GM11168 (cell line): Measurements from ENCODE around the gene AP1M2.
"Not testable (repeated sequence)": the region's sequence is repeated elsewhere in the genome, so short reads cannot be mapped to it uniquely, and the experiment has no call there.

Experiments used
- in situ Hi-C: fragments of 300-500 bp; cut with MboI; formaldehyde crosslinking; loops from one replicate; pipeline ENCODE4 v1.12.0; 2022; ENCODE audit warnings: low sequenced_read_pairs; ENCODE audit not compliant: unreplicated experiment

AP1M2 gene

GRCh38 chr19:10543420-10544241 lies 43.5 kb downstream of the AP1M2 start, which contains the start of gene ATG4D:
Gene ATG4D, plus strand, starts transcription at chr19:10543904. Its CDS starts 187 bp downstream, at chr19:10544091.
- in situ Hi-C loops, result no loop called here

GRCh38 chr19:10543059-10543419 lies 44.1 kb downstream of the AP1M2 start:
- in situ Hi-C loops, result no loop called here

- in situ Hi-C loops, result not testable (repeated sequence)
Observed at GRCh38 chr19:10539016-10539415, 48.1 kb downstream of the AP1M2 start.

GRCh38 chr19:10538204-10538983 lies 48.7 kb downstream of the AP1M2 start:
- in situ Hi-C loops, result no loop called here

GRCh38 chr19:10537668-10538067 lies 49.4 kb downstream of the AP1M2 start:
- in situ Hi-C loops, result no loop called here

GRCh38 chr19:10535613-10536012 lies 51.5 kb downstream of the AP1M2 start:
- in situ Hi-C loops, result no loop called here

- in situ Hi-C loops, result no loop called here
Observed at GRCh38 chr19:10533646-10534386, 53.3 kb downstream of the AP1M2 start.

GRCh38 chr19:10532457-10532856 lies 54.7 kb downstream of the AP1M2 start:
- in situ Hi-C loops, result no loop called here

- in situ Hi-C loops, result not testable (repeated sequence)
Observed at GRCh38 chr19:10526887-10527286, 60.2 kb downstream of the AP1M2 start.

GRCh38 chr19:10525636-10526035 lies 61.5 kb downstream of the AP1M2 start:
- in situ Hi-C loops, result no loop called here

- in situ Hi-C loops, result no loop called here
Observed at GRCh38 chr19:10523135-10523636, 63.9 kb downstream of the AP1M2 start.
